ENCODE data around the gene MED12L.

Gene MED12L

DNA sequence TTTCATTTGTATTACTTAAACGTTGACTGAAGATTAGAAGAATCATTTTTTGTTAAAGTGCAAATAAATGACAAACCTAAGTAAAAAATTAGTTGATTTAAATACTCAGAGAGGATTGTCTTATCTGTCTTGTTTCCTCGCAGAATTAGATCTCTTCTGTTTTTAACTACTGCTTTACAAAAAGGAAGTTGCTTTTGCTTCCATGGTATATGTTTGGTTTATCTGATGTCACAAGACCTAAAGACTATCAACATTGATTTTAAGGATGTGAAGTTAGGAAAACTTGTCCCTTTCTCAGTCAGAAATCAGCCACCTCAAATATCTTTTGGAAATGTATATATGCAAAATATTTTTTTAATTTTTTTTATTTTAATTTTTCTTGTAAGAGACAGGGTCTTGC is 88.9 kb downstream of the MED12L start:
- DNase-seq (ENCODE audit: low read depth), result no peak

DNA sequence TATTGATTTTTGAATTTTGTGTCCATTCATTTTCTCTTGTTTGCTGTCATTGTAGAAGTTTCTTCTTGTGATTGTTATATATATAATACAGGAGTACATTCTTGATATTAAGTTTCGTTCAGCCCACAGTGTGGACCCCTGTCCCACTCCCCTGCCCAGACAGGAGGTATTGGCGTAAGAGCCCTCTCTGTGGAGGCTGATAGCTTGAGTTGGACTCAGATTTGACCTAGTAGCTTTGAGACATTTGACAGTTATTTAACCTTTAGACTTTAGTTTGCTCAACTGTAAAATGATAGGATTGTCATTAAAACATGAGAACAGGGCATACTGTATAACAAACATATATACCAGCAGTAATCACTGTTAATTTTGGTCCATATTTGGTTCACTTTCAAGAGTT is 90.5 kb downstream of the MED12L start:
- DNase-seq (ENCODE audit: low read depth), result no peak

DNA sequence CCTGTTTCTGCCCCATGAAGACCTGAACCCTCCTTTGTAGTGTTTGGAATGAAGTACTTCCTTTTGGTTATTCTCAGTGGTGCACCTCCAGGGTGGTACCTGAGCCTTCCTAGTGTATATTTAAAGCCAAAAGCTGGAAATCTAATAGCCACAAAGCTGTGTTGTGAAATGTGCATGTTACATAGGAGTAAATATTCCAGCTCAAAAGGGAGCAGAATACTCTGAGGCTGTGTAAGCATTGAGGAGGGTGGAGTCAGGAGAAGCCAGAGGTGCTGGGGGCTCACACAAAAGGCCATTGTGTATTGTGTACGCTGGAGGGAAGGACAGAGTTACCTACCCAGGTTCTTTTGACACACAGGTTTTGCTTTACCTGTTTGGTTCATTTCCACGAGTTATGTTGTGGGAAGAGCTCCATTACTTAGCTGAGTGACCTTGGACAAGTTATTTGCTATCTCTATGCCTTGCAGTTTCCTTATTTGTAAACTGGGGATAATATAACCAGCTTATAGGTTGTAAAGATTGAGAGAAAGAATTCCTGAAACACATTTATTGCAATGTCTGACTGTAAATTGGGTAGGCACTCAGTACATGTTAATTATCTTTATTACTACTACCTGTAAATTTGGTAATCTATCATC is 92.9 kb downstream of the MED12L start:
- no peak for DNase-seq (ENCODE audit: low read depth)

DNA sequence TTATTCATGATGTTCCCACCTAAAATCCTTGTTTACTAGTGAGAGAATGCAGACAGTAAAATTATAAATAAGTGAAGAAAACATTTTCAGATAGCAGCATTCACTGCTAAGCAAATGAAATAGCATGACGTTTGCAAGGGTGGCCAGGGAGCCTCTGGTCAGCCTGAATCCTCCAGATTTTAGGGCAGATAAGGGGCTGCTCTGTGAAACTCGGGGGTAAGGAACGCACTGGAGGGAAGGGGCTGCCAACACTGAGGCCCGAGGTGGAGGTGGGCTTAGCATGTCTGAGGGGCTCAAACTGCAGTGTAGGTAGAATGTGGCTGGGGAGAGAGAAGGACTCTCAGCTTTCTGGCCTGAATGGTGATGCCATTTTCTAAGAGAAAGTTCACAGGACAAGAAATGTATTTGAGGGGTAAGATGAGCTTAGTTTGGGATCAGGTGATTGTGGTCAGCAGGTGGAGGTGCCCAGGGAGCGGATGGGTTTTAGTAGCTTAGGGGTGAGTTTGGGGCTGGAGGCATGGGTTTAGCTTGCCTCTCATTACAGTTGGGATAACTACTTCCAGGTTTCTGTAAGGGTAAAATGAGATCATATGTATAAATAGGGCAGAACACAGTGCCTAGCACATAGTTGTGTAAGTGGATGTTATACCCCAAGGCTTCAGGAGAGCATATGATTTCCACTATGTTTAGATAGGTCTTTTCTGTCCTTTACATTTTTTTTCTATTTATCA is 97.0 kb downstream of the MED12L start:
- DNase-seq (ENCODE audit: low read depth), result no peak

DNA sequence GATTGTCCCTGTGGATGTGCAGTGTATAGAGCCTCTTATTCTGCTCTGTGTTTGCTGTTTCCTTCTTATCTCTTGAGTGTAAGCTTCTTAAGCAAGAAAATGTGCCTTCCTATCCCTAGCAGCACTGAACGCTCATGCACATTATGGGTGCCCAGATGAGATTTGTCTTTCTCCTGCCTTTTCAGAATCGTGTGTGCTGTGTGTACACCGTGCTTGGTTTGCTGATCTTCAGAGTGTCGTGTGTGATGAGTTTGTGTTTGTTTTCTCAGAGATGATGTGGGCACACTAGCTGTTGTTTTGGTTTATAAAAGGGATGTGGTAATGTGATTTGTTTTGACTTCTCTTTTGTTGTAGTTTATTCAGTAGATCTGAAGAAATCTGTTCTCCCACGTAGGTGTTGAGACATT is 97.8 kb downstream of the MED12L start:
- no peak for DNase-seq (ENCODE audit: low read depth)

DNA sequence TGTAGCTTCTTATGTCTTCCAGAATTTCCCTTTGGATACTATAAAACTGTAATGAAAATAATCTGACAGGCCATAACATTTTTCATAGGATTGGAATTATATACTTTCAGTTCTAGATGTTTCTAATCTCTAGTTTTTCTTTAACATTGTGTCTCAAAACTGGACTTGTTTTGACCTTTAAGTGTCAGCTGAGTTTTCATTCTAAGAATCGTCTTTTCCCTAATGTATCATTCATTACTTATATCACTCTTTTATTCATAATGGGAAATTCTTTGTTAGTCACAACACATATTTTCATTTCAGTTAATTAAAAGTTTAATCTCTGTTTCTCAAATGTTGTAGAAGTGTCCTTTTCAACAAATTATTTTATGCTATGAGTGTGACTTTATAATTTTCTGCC is 105.6 kb downstream of the MED12L start:
- DNase-seq (ENCODE audit: low read depth), result no peak

DNA sequence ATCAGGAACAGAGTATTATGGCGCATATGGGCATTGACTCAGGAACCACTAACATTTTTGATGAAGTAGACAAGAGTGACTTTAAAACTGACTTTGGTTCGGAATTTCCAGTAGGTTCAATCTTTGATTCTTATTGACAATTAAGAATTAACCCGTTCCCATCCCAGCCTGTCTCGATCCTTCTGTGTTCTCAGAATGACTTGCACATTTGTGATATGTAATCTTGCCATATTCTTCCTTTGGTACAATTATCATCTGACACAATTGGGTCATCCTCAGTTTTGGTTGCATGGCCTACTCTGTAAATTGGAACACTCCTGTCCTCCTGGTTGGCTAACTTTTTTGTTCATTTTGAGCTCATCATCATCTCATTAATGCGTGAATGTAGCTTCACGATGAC is 107.1 kb downstream of the MED12L start:
- no peak for DNase-seq (ENCODE audit: low read depth)

DNA sequence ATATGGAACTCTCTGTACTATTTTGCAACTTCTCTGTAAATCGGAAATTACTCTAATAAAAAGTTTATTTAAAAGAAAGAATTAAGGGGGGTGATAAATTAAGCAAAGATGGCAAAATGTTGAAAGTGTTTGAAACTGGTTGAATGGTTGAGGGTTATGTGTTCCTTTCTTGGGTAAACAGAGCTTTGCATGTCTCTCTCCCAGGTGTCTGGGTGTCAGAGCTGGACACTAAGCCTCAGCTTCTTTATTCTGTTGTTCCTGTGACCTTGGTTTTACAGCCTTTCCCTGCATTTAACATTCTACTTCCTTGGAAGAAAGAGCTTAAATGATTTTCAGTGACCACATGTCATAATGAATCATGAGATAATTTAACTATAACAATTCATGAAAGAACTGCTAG is 110.4 kb downstream of the MED12L start:
- no peak for DNase-seq (ENCODE audit: low read depth)

DNA sequence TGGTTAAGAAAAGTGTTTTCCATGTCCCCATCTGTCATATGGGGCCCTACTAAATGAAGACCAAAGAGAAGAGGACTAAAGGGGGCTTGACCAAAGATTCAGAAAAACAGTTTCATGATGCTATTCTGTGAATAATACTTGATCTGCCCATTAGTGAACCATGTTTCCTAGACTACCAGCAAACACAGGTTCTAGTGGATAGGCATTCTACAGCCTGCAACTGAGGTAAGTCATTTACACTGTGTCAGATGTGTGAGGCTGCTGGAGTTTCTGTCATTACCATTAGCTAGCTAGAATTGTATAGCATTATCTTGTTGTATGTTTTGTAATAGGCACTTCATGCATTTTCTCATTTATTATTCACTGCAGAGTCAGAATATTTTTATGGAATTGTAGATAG is 111.0 kb downstream of the MED12L start:
- DNase-seq (ENCODE audit: low read depth), result no peak

DNA sequence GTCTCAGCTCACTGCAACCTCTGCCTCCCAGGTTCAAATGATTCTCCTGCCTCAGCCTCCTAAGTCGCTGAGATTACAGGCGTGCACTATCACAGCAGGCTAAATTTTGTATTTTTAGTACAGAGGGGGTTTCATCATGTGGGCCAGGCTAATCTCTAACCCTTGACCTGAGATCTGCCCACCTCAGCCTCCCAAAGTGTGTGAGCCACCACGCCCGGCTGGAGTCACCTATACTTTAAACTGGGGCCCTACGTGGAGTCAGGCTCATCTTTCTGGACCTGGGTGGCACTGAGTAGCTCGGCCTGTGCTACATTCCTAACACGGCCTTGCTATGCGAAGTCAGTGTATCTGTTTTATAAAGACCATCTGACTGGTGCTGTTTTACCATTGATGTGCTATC is 111.8 kb downstream of the MED12L start:
- no peak for DNase-seq (ENCODE audit: low read depth)

DNA sequence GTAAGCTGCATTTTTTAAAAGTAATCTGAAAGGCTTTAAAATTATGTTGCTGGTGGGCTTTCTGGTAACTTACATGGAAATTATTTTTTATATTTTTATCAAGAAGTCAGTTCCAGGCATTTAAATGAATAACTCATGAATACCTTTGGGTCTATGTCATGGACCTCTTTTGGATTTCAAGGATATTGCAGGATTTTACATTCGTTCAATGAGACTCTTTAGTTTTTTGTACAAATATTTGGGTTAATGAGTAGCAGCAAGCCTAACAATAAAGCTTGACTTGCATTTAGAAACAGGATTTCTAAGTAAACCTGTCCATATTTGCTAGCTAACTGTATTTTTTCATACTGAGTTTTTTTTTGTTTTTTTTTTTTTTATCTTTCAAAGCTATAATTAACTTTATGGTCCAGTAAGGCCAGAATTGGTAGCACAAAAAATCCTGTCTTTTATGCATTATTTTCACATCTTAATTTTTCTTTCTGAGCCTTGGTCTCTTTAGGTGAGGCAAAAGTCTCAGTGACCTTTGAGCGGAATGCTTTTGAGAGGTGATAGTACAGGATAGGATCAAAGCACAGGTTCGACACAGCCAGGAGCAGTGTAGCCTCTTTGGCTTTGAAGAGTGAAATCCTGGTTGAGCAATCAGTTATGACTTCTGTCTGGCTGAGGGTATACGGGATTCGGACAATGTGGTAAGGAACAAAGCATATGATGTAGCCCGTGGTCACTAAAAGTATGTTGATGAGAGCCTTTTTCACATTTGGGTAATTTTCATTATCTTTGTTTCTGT is 112.7 kb downstream of the MED12L start:
- DNase-seq (ENCODE audit: low read depth), result no peak

DNA sequence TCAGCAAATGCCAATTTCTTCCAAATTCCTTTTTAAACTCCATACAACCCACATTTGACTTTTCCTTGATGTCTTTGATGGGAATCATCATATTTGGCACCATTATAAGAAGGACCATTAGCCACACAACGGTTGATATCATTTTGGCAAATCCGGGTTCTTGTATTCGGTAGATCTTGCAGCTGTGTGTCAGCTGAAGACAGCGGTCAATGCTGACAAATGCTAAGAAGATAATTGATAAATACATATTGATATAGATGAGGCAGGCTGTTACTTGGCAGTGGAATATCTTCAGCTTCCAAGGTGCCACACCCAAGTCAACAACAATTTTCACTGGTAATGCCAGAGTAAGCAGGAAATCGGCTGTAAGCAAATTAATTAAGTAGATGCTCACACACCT is 113.4 kb downstream of the MED12L start:
- DNase-seq (ENCODE audit: low read depth), result no peak

DNA sequence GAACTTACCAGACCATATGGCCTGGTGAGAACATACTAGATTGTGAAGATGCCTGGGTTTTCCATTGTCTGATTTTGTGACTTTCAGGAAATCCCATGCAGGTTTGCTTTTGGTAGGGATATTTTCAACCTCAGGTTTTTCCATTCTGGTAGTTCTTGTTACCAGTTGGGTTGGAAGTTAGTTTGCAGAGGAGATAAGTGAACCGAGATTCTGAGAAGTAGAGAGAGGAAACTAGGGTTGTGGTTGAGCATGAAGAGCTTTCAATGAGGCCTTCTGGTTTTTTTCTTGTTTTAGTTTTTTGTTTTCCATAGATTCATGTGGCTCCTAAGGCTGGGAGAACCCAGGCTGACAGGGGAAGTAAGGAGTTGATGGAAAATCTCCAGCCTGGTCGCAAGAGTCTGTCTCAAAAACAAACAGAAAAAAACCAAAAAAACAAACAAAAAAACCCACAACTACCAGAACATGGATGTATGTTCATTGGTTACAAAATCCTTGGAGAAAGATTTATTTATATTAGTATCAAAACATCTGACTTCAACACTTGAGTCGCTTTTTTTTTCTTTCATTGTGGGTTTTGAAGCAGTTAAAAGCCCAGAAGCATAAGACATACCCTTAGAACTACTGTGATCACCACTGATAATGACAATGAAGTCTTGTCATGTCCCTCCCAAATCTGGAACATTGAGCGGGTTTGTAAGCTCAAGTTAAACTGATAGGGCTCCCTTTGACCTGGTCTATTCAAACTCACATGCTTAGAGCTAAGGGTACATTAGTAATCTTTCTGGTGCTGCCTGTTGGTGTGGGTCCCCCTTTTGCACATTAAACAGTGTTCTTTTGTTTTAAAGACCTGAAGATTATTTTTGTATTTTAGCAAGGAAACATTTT is 114.3 kb downstream of the MED12L start:
- no peak for DNase-seq (ENCODE audit: low read depth)

DNA sequence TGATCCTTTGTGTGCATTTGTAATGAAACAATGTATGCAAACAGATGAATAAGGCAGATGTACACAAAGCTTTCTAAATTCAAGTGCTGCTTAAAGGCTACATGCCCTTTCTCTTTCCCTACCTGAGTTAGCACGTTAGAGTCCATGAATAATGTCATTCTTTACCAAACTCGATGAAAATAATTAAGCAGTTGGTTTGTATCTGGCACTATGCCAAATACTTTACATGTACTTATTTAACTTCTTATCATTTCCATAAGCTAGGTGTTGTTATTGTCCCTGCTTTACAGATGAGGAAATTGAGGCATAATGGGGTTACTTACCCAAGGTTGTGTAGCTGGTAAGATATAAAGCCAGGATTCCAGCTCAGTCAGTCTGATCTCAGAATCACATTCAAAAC is 115.1 kb downstream of the MED12L start:
- no peak for DNase-seq (ENCODE audit: low read depth)

DNA sequence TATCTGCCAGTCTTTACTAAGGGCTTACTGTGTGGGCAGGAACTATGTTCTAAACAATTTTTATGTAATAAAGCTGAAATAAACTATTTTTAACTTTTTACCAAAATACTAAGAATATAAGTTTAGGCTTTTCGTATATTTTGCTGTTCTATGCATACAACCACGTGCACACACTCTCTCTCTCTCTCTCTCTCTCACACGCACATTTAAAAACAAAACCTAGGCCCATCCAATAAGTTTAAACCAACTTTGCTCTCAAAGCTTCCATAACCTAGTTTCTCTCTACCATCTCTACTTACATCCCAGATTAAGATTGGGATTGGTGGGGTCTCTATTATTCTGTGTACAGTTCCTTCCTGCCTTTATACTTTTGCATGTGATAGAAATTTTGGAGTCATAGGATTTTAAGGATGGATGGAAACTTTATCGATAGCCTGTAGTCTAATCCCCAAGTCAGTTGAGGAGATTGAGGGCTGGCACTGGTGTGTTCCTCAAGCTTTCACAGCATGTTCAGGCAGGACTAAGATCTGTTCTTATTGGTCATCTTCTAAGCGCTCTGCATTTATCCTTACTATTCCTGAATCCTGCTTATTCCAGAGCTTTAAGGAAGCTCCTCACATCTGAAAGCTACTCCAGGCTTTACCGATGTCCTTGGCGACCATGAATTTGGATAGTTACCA is 115.7 kb downstream of the MED12L start:
- DNase-seq (ENCODE audit: low read depth), result no peak

DNA sequence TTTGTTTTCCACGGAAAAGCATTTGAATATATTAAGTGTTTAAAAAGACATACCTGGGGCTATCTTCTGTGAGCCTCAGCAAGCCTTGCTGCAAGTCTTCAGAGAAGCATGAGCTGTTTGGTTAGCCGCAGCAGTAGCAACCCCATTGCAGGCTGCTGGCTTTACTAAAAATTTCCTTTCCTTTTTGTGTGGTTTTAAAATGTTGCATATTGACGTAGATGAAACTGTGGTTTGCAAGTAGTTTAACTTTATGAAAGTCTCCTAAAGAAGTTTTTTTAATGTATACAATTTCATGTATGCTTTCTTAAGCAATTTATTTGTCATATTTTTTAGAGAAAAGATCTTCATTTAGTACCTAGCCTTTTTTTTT is 117.6 kb downstream of the MED12L start, which contains the start of gene GPR171:
Gene GPR171 (minus strand): TSS at position 166 of the 370 bp plus-strand sequence. CDS start 3,830 bp downstream, outside the sequence.
- no peak for DNase-seq (ENCODE audit: low read depth)

DNA sequence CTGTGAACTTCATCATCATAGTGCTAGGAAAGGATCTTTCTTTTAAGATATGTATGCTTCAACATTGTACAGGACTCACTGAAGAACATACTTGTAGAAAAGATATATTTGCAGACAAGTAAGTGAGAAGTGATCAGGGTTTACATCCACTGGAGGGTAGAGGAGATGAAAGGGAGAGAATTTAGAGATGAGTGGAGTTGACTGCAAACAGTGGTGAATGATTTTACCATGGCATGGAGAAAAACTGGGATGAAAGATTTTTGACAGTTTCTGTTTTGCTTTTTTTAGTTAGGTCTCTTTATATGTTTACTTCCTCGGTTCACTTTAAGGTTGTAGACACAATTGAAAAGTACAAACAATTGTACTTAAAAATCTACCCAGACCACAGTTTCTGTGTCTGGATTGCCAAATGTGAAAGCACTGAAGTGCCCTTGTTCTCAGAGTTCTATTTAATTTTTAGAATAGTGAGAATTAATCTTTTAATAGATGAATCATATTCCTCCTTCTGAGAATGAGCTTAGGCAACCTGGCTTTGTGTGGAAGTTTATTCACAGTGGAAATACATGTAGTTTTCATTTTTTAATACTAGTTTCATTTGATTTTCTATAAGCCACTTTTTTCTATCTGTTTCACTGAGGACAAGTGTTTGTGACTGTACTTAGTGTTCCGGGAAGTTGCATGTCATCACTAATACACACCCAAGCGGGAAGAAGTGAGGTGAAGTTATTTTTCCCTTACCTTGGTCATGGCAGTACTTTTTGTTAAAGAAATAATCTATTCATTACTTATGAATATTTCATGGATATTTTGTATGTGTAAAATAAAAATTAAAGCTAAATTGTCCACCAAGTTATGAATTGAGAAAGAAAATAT is 119.3 kb downstream of the MED12L start:
- no peak for DNase-seq (ENCODE audit: low read depth)

DNA sequence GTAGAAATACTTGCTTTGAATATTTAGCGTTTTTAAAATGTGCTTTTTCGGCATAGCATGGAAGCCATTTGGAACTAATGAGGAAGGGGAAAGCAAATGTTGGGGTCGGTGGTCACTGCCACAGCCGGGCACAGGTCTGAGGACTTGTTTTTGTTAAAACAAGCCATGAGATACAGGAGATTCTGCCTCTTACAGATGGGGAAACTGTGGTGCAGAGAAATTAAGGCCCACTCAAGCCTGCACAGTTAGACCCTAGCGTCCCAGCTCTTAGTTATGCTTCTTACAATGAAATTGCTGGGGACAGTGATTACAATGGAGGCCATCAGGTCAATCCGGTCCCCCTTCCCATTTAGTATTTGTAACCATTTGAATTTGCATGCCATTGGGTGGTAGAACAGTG is 120.0 kb downstream of the MED12L start:
- DNase-seq (ENCODE audit: low read depth), result no peak

DNA sequence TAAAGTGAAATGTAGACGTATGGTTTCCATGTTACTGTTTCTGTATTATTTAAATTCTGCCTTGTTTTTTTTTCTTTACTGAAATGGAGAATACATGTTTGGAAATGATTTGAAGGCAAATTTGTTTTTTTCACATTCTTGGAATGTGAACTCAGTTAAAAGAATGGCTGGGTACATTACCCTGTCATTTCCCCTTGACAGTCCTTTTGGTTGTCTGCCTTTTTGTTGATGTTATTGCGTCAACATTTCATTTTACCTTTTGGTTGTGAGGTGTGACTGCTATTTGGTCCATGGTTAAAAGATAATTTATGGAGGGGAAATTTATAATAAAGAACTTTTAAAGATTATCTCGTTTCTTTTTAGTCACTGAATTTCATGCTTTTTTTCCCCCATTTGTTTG is 120.7 kb downstream of the MED12L start:
- DNase-seq (ENCODE audit: low read depth), result no peak

DNA sequence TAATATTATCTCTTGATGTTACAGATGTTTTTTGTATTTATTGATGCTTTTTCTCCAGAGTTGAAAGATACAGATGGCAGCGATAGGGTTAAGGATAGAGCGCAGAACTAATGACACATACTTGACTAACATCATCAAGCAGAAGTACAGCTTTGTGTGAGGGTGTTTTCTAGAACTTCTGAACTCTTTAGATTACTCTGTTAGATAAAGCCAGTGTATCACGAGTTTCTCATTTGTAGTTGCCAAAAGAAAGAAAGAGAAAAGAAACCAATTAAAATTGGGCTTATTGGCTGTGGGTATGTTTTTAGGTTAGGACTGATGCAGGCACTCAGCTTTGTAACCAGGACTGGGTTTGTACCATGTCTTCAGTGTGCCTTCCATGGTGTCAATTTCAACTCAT is 124.2 kb downstream of the MED12L start:
- DNase-seq (ENCODE audit: low read depth), result no peak
